ENCODE data around the gene AGBL1. TPM values are rescaled to one million over a fixed set of nuclear protein-coding genes. Genes with fewer than 3 reads are reported as not detected.

The AGBL1 gene
- polyA plus RNA-seq, 2 of the 4 experiments (the other 2 are of a cell fraction), result not detected

- CTCF ChIA-PET, result no interaction called here
- FAIRE-seq, result no peak
- no peak for ATAC-seq
Observed at GRCh38 chr15:86839502-86839901, 759.8 kb downstream of the AGBL1 start.

More at GRCh38 chr15:86839502-86839901, 759.8 kb downstream of the AGBL1 start:
- no peaks in the 10 kb centered on the region for H3K9me3 ChIP-seq
- no peak overlapping the region for H3K4me2 ChIP-seq
- TF ChIP-seq ZFP36 (IDR thresholded peaks at IDR 0.05; ENCODE audit: borderline replicate concordance, partially characterized antibody) (no peak), POLR2A (IDR thresholded peaks at IDR 0.05; ENCODE audit: low read length) (no peak), KDM1A (IDR thresholded peaks at IDR 0.05; ENCODE audit: low read depth) (no peak), CTCF (IDR thresholded peaks at IDR 0.05) (no peak), ATOH8 (CRISPR knock-in tag; IDR thresholded peaks at IDR 0.05; ENCODE audit: low read depth) (no peak), RFX5 (IDR thresholded peaks at IDR 0.05) (no peak), POLR2AphosphoS2 (conservative IDR thresholded peaks at IDR 0.05; ENCODE audit: low read length) (no peak), MAFK (IDR thresholded peaks at IDR 0.05; ENCODE audit: partially characterized antibody) (no peak), CHD2 (IDR thresholded peaks at IDR 0.05; ENCODE audit: low read length, partially characterized antibody) (no peak), FOSL2 (IDR thresholded peaks at IDR 0.05) (no peak), FOSL2 (CRISPR knock-in tag; IDR thresholded peaks at IDR 0.05) (no peak), HMGXB4 (CRISPR knock-in tag; IDR thresholded peaks at IDR 0.05; ENCODE audit: borderline replicate concordance) (no peak), HDAC2 (IDR thresholded peaks at IDR 0.05) (no peak), HES2 (IDR thresholded peaks at IDR 0.05) (no peak), MAX (IDR thresholded peaks at IDR 0.05) (no peak), BCL3 (IDR thresholded peaks at IDR 0.05) (no peak), E2F6 (IDR thresholded peaks at IDR 0.05; ENCODE audit: borderline replicate concordance, low read depth) (no peak), PHF8 (IDR thresholded peaks at IDR 0.05; ENCODE audit: borderline replicate concordance, low read depth) (no peak), NR3C1 (IDR thresholded peaks at IDR 0.05) (no peak), FOXS1 (CRISPR knock-in tag; IDR thresholded peaks at IDR 0.05) (no peak), SREBF2 (IDR thresholded peaks at IDR 0.05) (no peak)
- POLR2A ChIA-PET, result no interaction called here
- no peaks in the 10 kb centered on the region for H3K4me1 ChIP-seq
- DNase-seq (ENCODE audit: low read depth in 1 of 2, low spot score in 1 of 2), result no peak
- H3K4me3 ChIP-seq, result no peak overlapping the region
- WGBS (ENCODE audit: missing lambda C conversion rate), result 1% methylated on average over 3 of the region's 3 CpGs
- H3K27ac ChIP-seq, result no peak overlapping the region

Measured in A549 (cell line).